ENCODE data around the gene RAD21L1. TPM values are rescaled to one million over a fixed set of nuclear protein-coding genes. Genes with fewer than 3 reads are reported as not detected.

RAD21L1 gene
- total RNA-seq, 4 donors from 2014 or later: not detected

- Histone ChIP-seq H3K9me3 (no peaks in the 10 kb centered on the region), H3K36me3 (no peaks in the 10 kb centered on the region), H3K4me3 (no peak overlapping the region), H3K27me3 (no peaks in the 10 kb centered on the region), H3K27ac (no peak overlapping the region), H3K4me1 (no peaks in the 10 kb centered on the region)
- intact Hi-C loops (cut with DNase I; ENCODE audit: low total_unique reads): no loop called here
- TF ChIP-seq CTCF (IDR thresholded peaks at IDR 0.05): no peak
- TF ChIP-seq POLR2A (IDR thresholded peaks at IDR 0.05): no peak
- DNase-seq: no peak
Observed at GRCh38 chr20:1304710-1305515, 79.1 kb downstream of the RAD21L1 start.

Other genes starting within 250 kb of the RAD21L1 start
- under 1 TPM in 1 of 4 donors, not detected in 3; 0.67 TPM for gene RSPO4, start 223.7 kb upstream of the RAD21L1 start, total RNA-seq
- gene PSMF1, start 107.4 kb upstream of the RAD21L1 start, total RNA-seq: 10 to 100 TPM; 11.5 to 91.6 (median 54.5) TPM
- 1 to 10 TPM in 2 of 4 donors, under 1 TPM in 1, not detected in 1; 0.49 to 2.0 (median 1.9) TPM for gene TMEM74B, start 41.1 kb upstream of the RAD21L1 start, total RNA-seq
- under 1 TPM in 2 of 4 donors, not detected in 2; 0.73 to 0.83 TPM for gene C20orf202, start 22.6 kb upstream of the RAD21L1 start, total RNA-seq
- gene SNPH, start 40.2 kb downstream of the RAD21L1 start, total RNA-seq: 10 to 100 TPM in 1 of 4 donors, 1 to 10 TPM in 3; 2.1 to 14.0 (median 4.5) TPM
- gene SDCBP2, start 103.1 kb downstream of the RAD21L1 start, total RNA-seq: 1 to 10 TPM in 3 of 4 donors, under 1 TPM in 1; 0.26 to 9.1 (median 5.5) TPM
- 100 to 1,000 TPM in 3 of 4 donors, 10 to 100 TPM in 1; 99.5 to 253 (median 206) TPM for gene FKBP1A, start 167.0 kb downstream of the RAD21L1 start, total RNA-seq
- 10 to 100 TPM; 18.7 to 67.8 (median 35.8) TPM for gene NSFL1C, start 240.8 kb downstream of the RAD21L1 start, total RNA-seq

All from uterus (tissue), 4 donors.